GM21528 (cell line): ENCODE results near the gene ZNF660.
"Not testable (repeated sequence)": the region's sequence is repeated elsewhere in the genome, so short reads cannot be mapped to it uniquely, and the experiment has no call there.

ENCODE experiments used
- ATAC-seq: cut with Tn5 transposase; IDR thresholded peaks from one replicate; pipeline ENCODE4 v1.9.1; 2021; ENCODE audit warnings: mild to moderate bottlenecking, moderate library complexity; ENCODE audit not compliant: unreplicated experiment, low FRiP score

Gene ZNF660

DNA sequence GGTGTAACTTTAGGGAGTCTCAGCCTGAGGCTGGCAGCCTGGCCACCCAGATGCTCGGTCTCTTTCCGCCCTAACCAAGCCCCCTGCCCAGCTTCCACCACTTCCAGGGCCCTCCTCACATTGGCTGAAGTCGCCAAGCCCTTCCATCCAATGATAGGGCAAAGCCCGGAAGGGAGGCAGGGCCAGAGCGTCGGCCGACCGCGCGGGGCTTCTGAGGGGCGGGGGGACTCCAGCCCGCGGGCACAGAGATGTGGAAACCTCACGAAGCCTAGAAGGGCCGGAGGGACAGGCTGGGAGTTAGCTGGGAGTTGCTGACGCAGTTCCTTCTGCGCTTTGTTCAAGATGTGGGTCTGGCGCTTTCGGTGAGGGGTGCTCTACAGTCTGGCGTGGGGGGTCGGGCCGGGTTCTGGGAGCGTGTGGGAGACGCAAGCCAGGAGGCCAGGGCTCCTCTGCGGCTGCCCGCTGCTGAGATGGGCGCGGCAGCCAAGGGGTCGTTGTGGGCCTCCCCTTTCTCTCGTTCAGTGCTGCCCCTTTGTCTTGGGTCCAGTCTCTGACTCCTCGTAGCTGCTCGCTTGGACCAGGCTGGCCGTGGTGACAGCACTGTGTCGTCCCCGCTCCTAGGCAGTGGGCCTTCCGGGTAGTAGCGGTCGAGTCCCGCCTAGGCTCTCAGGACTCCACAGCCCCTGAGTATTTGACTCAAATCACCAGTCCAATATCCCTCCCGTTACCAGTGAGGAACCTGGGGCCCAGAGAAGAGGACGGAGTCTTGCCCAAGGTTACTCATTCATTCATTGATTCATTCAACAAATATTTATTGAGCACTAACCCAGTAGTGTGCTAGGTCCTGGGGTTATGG is at the start of gene ZNF660:
Gene ZNF660 (plus strand): TSS at position 319 of the 856 bp plus-strand sequence. CDS start 9,230 bp downstream, outside the sequence.
- no peak for ATAC-seq

DNA sequence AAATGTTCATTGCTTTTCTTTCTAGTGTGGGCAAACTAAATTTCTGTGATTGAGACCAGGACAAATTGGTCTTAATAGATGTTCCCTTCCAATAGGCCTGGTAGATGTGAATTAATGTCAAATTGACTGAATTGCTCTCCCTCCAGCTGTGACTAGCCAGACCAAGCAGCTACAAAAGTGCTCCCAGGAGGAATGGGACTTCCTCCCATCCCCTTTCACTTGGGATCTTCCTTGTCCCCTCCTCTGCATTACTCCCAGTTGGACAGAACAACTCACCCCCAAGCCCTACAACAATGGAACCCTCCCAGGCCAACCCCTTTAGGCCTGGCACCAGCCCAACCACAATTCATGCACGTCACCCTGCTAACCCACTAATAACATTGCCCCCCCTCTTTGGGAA is 49.4 kb upstream of the ZNF660 start:
- ATAC-seq: no peak

DNA sequence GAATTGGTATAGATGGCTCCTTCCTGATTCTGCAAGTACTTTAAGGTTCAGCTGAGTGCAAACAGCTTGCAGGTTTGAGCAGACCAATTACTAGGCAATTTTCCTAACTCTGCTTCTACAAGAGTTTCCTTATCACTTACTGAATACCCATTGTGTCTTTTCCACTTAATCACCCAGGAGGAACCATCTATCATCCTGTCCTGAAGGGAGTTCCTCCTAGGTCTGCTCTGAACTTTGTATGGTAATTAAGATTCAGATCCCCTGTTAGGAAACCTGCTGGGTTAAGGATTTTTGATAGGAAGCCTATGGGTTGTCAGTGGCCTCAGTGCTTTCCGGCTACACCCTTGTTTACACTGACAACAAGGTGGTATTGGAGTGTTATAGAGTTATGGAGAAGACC is 40.0 kb upstream of the ZNF660 start:
- ATAC-seq: not testable (repeated sequence)

DNA sequence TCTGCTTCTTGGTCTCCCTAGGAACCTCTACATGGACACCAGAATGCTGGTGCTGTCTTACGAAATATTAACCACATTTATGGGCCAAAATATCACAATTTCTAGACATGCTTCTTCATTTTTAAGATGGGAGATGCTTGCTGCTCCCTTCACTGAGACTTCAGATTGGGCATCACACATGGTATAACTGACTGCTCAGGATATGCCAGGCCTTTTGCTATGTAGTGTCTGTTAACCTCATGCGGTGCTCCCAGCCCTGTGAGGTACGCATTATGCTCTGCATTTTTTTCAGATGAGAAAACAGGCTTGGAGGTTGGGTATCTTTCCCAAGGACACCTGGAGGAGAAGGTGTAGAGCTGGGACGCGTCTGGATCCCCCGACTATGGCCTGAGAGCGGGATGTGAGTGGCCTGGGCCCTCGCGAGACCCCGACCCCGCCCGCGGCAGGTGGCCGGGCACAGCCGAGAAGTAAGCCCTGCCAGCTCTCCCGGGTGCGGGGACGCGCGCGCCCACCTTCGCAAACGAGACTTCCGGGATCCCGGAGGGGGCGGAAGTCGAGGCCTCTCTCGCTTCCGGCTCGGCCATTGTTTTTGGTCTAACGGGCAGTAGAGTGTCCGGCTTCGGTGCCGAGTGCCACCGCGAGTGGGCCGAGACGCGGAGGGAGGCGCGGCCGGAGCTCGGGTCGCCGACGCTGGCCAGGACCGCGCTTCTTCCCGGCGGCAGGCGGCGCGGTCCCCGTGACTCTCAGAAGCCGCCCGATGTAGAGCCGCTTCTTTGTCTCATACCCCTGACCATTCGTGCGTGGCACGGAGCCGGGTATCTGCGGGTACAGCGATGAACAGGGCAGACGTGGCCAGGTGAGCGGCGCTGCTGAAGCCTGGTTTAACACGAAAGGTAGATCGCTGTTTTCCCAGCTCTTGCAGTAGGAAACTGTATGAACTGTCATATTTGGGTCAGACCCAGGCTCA is 29.9 kb upstream of the ZNF660 start, which contains the start of gene ZKSCAN7:
Gene ZKSCAN7 (plus strand): TSS at position 568 of the 967 bp plus-strand sequence. CDS start 1,855 bp downstream, outside the sequence.
- peak; percentile 76 for ATAC-seq

DNA sequence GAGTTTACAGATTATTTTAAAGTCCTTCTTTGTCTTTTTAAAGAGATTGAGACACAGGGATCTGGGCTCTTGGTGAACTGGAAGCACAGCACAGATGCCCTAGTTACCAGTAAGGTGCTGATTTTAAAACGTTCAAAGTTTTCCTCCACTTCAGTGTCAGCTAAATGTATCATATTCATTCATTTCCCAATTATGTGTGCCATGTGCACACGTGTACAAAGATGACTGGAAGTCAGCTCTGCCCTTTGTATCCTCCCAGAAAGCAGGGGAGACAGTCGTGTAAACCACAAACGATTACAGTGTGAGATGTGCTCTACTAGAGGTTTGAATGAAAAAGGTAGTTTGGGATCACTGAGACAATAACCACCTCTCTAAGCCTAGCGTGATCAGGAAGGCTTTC is 29.0 kb upstream of the ZNF660 start:
- ATAC-seq: no peak

DNA sequence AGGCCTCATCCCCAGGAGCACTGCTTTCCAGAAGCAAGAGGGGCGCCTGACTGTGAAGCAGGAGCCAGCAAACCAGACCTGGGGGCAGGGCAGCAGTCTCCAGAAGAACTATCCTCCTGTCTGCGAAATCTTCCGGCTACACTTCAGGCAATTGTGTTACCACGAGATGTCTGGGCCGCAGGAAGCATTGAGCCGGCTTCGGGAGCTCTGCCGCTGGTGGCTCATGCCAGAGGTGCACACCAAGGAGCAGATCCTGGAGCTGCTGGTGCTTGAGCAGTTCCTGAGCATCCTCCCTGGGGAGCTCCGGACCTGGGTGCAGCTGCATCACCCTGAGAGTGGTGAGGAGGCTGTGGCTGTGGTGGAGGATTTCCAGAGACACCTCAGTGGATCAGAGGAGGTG is 27.7 kb upstream of the ZNF660 start:
- ATAC-seq: no peak

DNA sequence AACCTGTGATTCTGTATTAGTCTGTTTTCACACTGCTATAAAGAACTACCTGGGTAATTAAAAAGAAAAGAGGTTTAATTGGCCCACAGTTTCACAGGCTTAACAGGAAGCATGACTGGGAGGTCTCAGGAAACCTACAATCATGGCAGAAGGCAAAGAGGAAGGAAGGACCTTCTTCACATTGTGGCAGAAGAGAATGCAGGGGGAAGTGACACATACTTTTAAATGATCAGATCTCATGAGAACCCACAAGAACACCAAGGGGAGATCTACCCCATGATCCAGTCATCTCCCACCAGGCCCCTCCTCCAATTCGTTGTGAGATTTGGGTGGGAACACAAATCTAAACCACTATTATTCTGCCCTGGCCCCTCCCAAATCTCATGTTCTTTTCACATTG is 23.7 kb upstream of the ZNF660 start:
- no peak for ATAC-seq

DNA sequence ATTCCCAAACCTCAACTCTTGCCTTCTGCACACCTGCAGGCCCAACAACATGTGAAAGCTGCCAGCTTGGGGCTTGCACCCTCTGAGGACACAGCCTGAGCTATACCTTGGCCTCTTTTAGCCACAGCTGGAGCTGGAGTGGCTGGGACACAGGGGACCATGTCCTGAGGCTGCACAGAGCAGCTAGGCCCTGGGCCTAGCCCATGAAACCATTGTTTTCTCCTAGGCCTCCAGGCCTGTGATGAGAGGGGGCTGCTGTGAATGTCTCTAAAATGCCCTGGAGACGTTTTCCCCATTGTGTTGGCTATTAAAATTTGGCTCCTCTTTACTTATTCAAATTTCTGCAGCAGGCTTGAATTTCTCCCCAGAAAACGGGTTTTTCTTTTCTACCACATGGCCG is 22.6 kb upstream of the ZNF660 start:
- no peak for ATAC-seq

DNA sequence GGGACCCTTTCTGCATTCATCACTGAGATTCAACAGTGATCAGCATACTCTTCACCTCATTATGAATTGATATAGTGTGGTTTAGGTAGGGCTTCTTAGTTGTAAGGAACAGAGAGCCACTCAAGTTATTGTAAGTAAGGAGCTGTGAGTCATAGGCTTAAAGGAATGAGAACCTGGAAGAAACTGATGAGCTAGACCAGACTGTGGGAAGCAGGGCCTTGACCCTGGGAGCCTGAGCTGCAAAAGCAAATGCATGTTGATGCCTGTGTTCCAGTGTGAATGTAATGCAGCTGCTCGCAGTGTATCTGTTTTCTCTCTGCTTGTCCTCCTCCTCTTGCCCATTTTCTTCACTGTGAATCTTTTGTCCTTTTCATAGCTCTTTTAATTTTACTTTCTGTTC is 16.2 kb upstream of the ZNF660 start:
- no peak for ATAC-seq

DNA sequence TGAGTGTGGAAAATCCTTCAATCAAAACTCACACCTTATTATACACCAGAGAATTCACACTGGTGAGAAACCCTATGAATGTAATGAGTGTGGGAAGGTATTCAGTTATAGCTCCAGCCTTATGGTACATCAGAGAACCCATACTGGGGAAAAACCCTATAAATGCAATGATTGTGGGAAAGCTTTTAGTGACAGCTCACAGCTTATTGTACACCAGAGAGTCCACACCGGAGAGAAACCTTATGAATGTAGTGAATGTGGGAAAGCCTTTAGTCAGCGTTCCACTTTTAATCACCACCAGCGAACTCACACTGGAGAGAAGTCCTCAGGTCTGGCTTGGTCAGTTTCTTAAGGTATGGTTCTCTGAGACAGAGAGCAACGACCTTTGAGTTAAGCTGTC is 13.7 kb upstream of the ZNF660 start:
- no peak for ATAC-seq

DNA sequence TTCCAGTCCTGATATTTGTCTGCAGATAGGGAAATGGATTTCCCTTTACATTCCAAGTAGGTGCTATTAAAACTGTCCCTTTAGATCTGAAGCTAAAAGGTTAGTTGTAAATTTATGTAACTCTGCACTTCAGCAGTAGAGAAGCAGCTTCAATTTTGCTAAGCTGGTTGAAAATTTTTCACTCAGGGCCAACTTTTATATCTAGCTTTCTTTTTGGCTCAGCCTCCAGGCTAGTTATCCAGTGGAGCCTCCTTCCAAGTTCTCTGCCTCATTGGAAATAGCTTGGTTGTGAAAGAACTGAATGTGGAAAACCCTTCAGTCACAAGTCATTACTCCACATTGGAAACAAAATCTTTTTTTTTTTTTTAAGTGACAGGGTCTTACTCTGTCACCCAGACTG is 8.2 kb upstream of the ZNF660 start:
- ATAC-seq: no peak

DNA sequence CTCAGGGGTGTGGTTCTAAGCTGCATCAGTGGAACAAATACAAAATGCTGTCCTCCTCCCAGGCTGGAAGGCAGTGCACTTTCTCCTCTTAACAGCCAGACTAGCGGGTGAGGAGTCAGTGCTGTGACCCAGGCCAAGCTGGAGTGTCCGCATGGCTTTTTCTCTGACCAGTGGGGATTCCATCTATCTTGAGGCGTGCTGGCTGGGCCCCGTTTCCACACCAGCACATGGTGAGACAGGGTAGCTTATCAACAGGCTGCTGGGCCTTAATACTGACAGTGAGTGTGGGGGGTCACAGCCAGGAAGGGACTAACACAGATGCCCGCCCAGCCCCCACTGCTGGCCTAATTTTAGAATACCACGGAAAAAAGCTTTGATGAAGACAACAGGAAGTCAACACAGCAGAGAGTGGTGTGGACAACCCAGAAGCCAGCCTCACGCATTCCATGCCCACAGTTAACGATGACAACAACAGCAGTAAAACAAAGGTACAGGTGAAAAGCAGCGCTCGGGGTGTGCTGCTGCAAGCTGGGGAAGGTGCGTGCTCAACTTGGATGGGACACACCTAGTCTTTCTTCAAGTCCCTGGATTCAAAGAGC is 7.3 kb upstream of the ZNF660 start:
- not testable (repeated sequence) for ATAC-seq

DNA sequence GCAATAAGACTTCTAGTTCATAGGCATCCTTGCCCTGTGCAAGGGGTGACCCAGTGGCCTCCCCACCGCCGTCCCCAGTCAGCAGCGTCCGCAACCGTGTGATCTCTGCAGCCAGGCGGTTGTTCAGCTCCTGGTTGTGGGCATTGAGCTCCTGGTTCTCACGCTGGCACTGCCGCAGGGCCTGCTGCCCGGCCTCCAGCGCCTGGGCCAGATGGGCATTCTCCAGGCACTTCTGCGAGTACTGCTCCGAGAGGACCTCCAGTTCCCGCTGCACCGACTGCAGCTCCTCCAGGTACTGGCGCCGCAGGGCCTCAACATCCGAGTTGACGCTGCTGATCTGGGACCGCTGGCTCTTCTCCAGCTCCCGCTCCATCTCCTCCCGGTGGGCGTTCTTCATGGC is 6.4 kb upstream of the ZNF660 start:
- ATAC-seq: not testable (repeated sequence)

DNA sequence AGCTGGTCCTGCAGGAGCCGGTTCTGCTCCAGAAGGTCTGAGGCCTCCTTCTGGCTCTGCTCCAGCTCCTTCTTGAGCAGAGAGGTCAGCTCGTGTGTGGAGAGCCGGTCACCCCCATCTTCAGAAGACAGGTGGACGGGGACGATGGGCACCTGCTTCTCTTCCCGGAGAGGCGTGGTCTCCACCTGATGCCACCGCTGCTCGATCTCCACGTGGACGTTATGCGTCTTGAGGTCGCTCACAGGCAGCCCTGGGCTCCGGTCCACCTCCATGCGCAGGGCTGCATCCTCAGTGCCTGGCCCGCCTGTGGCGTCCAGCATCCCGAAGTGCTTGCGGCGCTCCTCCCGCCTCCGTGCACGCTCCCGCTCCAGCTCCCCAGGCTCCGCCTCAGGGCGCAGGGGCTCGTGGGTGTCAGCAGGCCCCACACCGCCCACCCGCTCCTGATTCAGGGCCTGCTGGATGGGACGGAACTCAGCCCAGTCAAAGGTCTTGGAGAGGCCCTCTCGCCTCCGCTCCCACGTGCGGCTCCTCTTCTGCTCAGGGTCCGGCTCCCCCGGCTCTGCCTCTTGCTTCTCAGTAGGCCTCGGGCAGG is 5.7 kb upstream of the ZNF660 start:
- ATAC-seq: not testable (repeated sequence)

DNA sequence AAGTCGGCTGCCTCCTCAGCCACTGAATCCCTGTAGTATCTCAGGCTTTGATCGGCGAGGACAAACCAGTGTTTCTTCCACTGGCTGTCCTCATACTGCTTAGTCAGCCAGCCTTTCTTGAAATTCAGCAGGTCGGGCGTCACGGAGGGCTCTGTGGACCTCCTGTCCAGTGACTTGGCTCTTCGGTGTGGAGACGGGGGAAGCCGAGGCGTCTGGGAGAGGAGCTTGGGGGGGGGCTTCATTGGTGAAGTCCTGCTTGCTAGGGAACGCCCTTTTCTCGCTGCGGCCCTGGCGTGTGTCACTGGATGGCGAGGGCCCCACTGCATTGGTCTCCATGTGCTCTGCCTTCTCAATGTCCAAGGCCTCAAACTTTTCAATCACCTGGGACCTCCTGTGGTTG is 5.0 kb upstream of the ZNF660 start:
- ATAC-seq: not testable (repeated sequence)

DNA sequence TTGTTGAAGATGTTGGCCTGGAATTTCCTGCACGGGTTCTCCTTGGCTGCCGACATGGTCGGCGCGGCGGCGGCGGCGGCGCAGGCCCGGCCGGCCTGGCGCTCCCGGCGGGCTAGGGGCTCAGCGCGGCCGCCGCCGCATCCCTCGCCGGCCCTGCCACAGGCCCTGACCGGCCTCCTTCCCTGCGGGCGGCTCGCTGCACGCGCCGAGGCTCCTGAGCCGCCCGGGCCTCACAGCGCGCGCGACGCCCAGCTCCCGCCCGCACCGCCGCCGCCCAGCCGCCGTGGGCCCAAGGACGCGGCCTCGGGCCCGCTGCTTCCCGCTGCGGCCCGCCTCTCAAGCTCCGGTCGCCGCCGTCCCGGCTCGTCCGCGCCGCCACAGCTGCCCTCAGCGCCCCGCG is 3.8 kb upstream of the ZNF660 start:
- not testable (repeated sequence) for ATAC-seq

DNA sequence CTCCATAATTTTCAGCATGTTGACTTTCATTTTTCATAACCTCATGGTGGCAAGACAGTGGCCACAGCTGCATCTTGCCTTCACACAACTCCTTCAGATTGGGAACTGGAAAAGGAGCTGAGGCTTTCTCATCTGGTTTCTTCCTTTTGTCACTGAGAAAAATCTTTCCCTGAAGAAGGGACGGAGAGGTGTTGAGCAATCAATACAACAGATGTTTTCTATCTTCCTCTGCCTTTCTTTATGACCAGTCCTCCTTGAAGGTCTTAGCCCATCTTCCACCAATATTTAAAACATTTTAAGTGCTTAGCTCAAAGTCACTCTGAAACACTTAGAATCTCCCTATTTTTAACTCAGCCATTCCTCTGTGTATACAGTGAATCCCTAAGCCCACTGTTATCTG is 11.9 kb downstream of the ZNF660 start:
- ATAC-seq: no peak

DNA sequence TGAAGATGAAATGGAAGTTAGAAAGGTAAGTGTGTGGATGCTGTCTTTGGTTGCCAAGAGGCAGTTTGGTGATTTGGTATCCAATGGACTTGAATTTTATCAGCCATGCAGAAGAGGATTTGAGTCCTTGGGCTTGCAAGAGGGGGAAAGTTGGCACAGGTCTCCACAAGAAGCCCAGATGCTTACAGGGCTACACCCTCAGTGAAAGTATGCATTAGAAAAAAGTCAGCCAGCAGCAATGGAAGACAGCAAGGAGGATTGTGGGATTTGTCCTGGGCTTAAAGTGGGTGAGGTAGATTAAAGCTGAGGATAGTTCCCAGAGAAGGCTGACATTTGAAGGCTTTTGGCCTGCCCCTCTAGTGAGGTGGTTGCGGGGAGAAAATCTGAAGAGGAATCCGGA is 17.0 kb downstream of the ZNF660 start:
- ATAC-seq: no peak

DNA sequence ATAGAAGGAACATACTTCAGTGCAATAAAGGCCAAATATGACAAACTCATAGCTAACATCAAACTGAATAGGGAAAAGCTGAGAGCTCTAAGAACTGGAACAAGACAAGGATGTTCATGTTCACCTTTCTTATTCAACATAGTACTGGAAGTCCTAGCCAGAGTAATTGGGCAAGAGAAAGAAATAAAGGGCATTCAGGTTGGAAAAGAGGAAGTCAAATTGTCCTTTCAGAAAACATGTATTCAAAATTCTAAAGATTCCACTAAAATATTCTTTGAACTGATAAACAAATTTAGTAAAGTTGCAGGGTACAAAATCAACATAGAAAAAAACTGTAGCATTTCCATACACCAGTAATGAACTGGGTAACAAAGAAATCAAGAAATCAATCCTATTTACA is 27.9 kb downstream of the ZNF660 start:
- no peak for ATAC-seq

DNA sequence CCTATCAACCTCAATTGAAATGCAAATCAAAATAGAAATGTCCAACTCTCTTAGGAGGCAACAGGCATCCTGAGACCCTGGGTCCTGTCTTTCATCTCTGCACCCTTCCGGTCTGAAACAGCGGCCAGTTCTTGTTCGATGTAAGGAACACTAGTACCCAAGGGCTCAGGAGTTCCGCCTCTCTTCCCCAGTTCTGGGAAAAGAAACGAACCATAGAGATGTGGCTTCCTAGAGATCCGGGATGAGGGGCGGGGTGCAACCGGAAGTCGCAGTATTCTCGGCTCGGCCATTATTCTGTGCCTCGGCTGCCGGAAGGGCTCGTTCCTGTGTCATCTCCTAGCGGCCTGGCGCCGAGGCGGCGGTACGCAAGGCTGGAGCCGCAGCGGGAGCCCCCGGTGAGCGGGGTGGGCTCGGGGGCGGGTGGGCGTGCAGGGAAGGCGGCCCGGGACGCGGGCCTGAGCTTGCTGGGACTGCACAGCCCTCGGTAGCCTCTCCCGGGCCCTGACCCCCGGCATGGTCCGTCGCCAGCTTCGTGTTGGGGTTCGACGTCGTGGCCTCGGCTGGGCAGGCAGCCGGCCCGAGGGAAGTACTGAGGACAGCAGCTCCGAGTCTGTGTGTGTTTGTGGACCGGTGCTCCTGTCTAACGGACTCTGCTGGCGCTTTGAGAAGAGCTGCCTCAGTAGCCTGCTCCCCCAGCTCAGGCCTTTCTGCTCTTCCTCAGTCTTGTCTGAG is 40.2 kb downstream of the ZNF660 start, which contains the start of gene ZNF197:
Gene ZNF197 (plus strand): TSS at position 288 of the 732 bp plus-strand sequence. CDS start 4,119 bp downstream, outside the sequence.
- peak; percentile 89 for ATAC-seq
